HepG2 (cell line): ENCODE data around the gene INTS3. TPM values are rescaled to one million over a fixed set of nuclear protein-coding genes. Genes with fewer than 3 reads are reported as not detected.
A peak's percentile ranks its signal among the peaks of the same experiment; 100 is the strongest.

Experiments used
- AGO2 ChIP-seq: fragments of 200-400 bp; formaldehyde crosslinking; optimal IDR thresholded peaks from 2 replicates; pipeline ENCODE3; 2017; ENCODE audit warnings: mild to moderate bottlenecking, low read depth, low read length, moderate library complexity
- CBX5 ChIP-seq: sonication (generic); formaldehyde crosslinking; IDR thresholded peaks from 2 replicates; pipeline ENCODE4 v1.4.0; 2020; ENCODE audit warnings: missing genetic modification reagents, borderline replicate concordance
- CREB1 ChIP-seq, 2 experiments: fragments of 450-650 bp in 1 of 2; IDR thresholded peaks; 2 replicates each; pipeline ENCODE4 v1.6.1; 2016 to 2017; ENCODE audit warnings: control low read depth in 1 of 2, mild to moderate bottlenecking in 1 of 2, missing compliant biosample characterization in 1 of 2, missing genetic modification characterization in 1 of 2
- GATA4 ChIP-seq: sonication (generic); IDR thresholded peaks from 2 replicates; pipeline ENCODE4 v1.6.1; 2016; ENCODE audit warnings: antibody characterized with exemption, low read depth, borderline replicate concordance
- GZF1 ChIP-seq: sonication (generic); formaldehyde crosslinking; IDR thresholded peaks from 2 replicates; pipeline ENCODE4 v1.5.1; 2020; ENCODE audit warnings: mild to moderate bottlenecking, missing genetic modification reagents
- HNRNPUL1 ChIP-seq: fragments of 200-400 bp; formaldehyde crosslinking; IDR thresholded peaks from 2 replicates; pipeline ENCODE4 v1.6.1; 2017; ENCODE audit warnings: low read depth, mild to moderate bottlenecking, low read length, moderate library complexity
- JUN ChIP-seq: sonication (generic); formaldehyde crosslinking; IDR thresholded peaks from 2 replicates; pipeline ENCODE4 v1.4.0; 2020; ENCODE audit warnings: mild to moderate bottlenecking, missing genetic modification reagents
- PHF21A ChIP-seq: sonication (generic); formaldehyde crosslinking; IDR thresholded peaks from 2 replicates; pipeline ENCODE4 v1.5.0; 2020; ENCODE audit warnings: mild to moderate bottlenecking, missing genetic modification reagents
- RBAK ChIP-seq: sonication (generic); formaldehyde crosslinking; IDR thresholded peaks from 2 replicates; pipeline ENCODE4 v1.5.1; 2020; ENCODE audit warnings: mild to moderate bottlenecking, missing genetic modification reagents
- SP4 ChIP-seq: sonication (generic); formaldehyde crosslinking; IDR thresholded peaks from 2 replicates; pipeline ENCODE4 v1.8.1; 2023; ENCODE audit warnings: mild to moderate bottlenecking, missing genetic modification reagents
- ZNF326 ChIP-seq: sonication (generic); formaldehyde crosslinking; IDR thresholded peaks from 2 replicates; pipeline ENCODE4 v1.4.0; 2020; ENCODE audit warnings: missing genetic modification reagents, borderline replicate concordance
- ZNF367 ChIP-seq: sonication (generic); formaldehyde crosslinking; IDR thresholded peaks from 2 replicates; pipeline ENCODE4 v1.4.0; 2020; ENCODE audit warnings: missing genetic modification reagents, borderline replicate concordance
- ZSCAN31 ChIP-seq: sonication (generic); formaldehyde crosslinking; IDR thresholded peaks from 2 replicates; pipeline ENCODE4 v1.5.0; 2020; ENCODE audit warnings: low read depth, mild to moderate bottlenecking, missing genetic modification reagents
- polyA plus RNA-seq, 8 experiments: library from polyadenylated mRNA; depleted of rRNA in 3 of 8; stranded (reverse) in 7 of 8; unstranded in 1 of 8; fragments of >200 nt; fragmentation: Illumina TruSeq in 4 of 8; extraction: Trizol in 4 of 8; gene quantifications; 2 replicates each; pipeline versions ENCODE4 v1.2.1 to v1.2.3, GENCODE V29; 2011 to 2016; ENCODE audit warnings: low read depth in 4 of 8, missing spikeins in 1 of 8, mixed read lengths in 1 of 8; ENCODE audit not compliant: insufficient read depth in 1 of 8
- total RNA-seq, 5 experiments: library from RNA; depleted of rRNA; stranded (reverse); fragments of >200 nt; fragmentation: Illumina TruSeq; extraction: Trizol; gene quantifications; 2 replicates each; pipeline ENCODE4 v1.2.3, GENCODE V29; 2016; ENCODE audit warnings: low read depth in 1 of 5
- TF ChIP-seq, protein P1 (sequence below): sonication (generic); formaldehyde crosslinking; IDR thresholded peaks from 2 replicates; pipeline ENCODE4 v1.4.0; 2020; ENCODE audit warnings: missing genetic modification reagents, borderline replicate concordance
- TF ChIP-seq, protein P2 (sequence below): sonication (generic); formaldehyde crosslinking; IDR thresholded peaks from 2 replicates; pipeline ENCODE4 v1.4.0; 2020; ENCODE audit warnings: missing genetic modification reagents
- TF ChIP-seq, protein P3 (sequence below): sonication (generic); formaldehyde crosslinking; IDR thresholded peaks from 2 replicates; pipeline ENCODE4; 2020; ENCODE audit warnings: missing genetic modification reagents, mild to moderate bottlenecking, borderline replicate concordance
- TF ChIP-seq, protein P4 (sequence below): sonication (generic); formaldehyde crosslinking; IDR thresholded peaks from 2 replicates; pipeline ENCODE4 v1.8.0; 2023; ENCODE audit warnings: mild to moderate bottlenecking, missing genetic modification reagents
- TF ChIP-seq, protein P5 (sequence below): IDR thresholded peaks from 2 replicates; pipeline ENCODE4 v1.6.1; 2016; ENCODE audit warnings: control low read depth

Gene INTS3
- total and polyA plus RNA-seq, 2 of the 13 experiments (the other 11 are each of a cell fraction or from before 2014, with no cell fraction given): 17.2 to 27.2 TPM

DNA sequence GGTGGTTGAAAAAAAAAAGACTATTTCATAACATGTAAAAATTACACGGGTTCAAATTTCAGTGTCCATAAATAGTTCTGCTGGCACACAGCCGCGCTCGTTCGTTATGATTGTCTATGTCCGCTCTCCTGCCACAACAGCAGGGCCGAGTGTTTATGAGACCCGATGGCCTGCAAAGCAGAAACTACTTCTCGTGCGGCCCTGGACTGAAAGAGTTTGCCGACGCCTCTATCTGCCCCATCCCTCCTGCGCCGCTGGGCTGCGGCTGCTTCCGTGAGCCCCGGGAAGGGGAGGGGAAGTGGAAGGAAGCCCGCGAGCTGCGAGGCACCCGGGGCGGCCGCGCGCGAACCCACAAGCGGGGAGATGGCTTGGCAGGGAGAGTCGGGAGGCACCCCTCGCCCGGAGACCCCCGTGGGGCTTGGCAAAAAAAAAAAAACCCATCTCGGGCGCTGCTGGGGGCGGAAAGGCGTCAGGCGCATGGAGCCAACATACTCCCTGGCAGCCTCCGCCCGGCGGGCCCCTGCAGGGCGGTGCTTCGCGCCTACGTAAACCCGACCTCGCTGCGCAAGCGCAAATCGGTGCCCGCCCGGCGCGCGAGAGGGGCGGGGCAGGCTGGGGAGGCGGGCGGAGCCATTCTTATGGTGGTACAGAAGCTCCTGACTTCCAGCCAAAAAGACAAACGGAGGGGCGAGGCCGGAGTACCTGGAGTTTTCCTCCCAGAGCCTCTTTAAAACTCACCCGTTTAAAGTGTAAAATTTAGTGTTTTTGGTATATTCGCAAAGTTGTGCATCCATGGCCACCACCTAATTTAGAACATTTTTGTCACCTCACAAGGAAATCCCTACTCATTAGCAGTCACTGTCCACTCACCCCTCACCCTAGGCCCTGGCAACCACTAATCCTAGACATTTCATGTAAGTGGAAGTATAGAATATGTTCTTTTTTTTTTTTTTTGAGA lies 55.7 kb downstream of the INTS3 start (continued):
- TF ChIP-seq AGO2 (peak; percentile 92), JUN (CRISPR knock-in tag) (no peak), ZSCAN31 (peak; percentile 80; the same call in 1 of the 2 replicates), GZF1 (no peak), ZNF326 (CRISPR knock-in tag) (no peak), ZNF367 (CRISPR knock-in tag) (peak; percentile 77; the same call in 1 of the 2 replicates), CREB1 (IDR thresholded peaks at IDR 0.05) (0 out of 2 replicates have a peak, but pooled peaks have one; percentile 17), CREB1 (CRISPR knock-in tag; IDR thresholded peaks at IDR 0.05) (peak; percentile 59; the same call in 1 of the 2 replicates), SP4 (CRISPR knock-in tag) (no peak), CBX5 (CRISPR knock-in tag) (no peak), PHF21A (CRISPR knock-in tag) (no peak; the same call in 1 of the 2 replicates), RBAK (CRISPR knock-in tag) (no peak), GATA4 (peak; percentile 60; the same call in 1 of the 2 replicates), HNRNPUL1 (no peak)
- TF ChIP-seq, protein P1, sequence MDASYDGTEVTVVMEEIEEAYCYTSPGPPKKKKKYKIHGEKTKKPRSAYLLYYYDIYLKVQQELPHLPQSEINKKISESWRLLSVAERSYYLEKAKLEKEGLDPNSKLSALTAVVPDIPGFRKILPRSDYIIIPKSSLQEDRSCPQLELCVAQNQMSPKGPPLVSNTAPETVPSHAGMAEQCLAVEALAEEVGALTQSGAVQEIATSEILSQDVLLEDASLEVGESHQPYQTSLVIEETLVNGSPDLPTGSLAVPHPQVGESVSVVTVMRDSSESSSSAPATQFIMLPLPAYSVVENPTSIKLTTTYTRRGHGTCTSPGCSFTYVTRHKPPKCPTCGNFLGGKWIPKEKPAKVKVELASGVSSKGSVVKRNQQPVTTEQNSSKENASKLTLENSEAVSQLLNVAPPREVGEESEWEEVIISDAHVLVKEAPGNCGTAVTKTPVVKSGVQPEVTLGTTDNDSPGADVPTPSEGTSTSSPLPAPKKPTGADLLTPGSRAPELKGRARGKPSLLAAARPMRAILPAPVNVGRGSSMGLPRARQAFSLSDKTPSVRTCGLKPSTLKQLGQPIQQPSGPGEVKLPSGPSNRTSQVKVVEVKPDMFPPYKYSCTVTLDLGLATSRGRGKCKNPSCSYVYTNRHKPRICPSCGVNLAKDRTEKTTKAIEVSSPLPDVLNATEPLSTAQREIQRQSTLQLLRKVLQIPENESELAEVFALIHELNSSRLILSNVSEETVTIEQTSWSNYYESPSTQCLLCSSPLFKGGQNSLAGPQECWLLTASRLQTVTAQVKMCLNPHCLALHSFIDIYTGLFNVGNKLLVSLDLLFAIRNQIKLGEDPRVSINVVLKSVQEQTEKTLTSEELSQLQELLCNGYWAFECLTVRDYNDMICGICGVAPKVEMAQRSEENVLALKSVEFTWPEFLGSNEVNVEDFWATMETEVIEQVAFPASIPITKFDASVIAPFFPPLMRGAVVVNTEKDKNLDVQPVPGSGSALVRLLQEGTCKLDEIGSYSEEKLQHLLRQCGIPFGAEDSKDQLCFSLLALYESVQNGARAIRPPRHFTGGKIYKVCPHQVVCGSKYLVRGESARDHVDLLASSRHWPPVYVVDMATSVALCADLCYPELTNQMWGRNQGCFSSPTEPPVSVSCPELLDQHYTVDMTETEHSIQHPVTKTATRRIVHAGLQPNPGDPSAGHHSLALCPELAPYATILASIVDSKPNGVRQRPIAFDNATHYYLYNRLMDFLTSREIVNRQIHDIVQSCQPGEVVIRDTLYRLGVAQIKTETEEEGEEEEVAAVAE: no peak
- TF ChIP-seq, protein P2, sequence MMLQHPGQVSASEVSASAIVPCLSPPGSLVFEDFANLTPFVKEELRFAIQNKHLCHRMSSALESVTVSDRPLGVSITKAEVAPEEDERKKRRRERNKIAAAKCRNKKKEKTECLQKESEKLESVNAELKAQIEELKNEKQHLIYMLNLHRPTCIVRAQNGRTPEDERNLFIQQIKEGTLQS (CRISPR knock-in tag): no peak
- TF ChIP-seq, protein P3, sequence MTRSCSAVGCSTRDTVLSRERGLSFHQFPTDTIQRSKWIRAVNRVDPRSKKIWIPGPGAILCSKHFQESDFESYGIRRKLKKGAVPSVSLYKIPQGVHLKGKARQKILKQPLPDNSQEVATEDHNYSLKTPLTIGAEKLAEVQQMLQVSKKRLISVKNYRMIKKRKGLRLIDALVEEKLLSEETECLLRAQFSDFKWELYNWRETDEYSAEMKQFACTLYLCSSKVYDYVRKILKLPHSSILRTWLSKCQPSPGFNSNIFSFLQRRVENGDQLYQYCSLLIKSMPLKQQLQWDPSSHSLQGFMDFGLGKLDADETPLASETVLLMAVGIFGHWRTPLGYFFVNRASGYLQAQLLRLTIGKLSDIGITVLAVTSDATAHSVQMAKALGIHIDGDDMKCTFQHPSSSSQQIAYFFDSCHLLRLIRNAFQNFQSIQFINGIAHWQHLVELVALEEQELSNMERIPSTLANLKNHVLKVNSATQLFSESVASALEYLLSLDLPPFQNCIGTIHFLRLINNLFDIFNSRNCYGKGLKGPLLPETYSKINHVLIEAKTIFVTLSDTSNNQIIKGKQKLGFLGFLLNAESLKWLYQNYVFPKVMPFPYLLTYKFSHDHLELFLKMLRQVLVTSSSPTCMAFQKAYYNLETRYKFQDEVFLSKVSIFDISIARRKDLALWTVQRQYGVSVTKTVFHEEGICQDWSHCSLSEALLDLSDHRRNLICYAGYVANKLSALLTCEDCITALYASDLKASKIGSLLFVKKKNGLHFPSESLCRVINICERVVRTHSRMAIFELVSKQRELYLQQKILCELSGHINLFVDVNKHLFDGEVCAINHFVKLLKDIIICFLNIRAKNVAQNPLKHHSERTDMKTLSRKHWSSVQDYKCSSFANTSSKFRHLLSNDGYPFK (CRISPR knock-in tag): peak; percentile 20; the same call in 1 of the 2 replicates
- TF ChIP-seq, protein P4, sequence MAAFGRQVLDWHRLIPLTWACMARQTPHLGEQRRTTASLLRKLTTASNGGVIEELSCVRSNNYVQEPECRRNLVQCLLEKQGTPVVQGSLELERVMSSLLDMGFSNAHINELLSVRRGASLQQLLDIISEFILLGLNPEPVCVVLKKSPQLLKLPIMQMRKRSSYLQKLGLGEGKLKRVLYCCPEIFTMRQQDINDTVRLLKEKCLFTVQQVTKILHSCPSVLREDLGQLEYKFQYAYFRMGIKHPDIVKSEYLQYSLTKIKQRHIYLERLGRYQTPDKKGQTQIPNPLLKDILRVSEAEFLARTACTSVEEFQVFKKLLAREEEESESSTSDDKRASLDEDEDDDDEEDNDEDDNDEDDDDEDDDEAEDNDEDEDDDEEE (CRISPR knock-in tag): peak; percentile 83; the same call in 1 of the 2 replicates
- TF ChIP-seq, protein P5, sequence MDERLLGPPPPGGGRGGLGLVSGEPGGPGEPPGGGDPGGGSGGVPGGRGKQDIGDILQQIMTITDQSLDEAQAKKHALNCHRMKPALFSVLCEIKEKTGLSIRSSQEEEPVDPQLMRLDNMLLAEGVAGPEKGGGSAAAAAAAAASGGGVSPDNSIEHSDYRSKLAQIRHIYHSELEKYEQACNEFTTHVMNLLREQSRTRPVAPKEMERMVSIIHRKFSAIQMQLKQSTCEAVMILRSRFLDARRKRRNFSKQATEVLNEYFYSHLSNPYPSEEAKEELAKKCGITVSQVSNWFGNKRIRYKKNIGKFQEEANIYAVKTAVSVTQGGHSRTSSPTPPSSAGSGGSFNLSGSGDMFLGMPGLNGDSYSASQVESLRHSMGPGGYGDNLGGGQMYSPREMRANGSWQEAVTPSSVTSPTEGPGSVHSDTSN (CRISPR knock-in tag): no peak
